GM23338 (cell line): ENCODE results near the gene NCKAP1.
"Not testable (repeated sequence)": the region's sequence is repeated elsewhere in the genome, so short reads cannot be mapped to it uniquely, and the experiment has no call there.

Experiments
- CREB1 ChIP-seq: fragments of 250-450 bp; sonication (Bioruptor Pico); IDR thresholded peaks from 2 replicates; pipeline ENCODE4 v1.5.0; 2020; ENCODE audit warnings: low read depth, mild to moderate bottlenecking, moderate library complexity
- ETS1 ChIP-seq: IDR thresholded peaks from 2 replicates; pipeline ENCODE4 v1.6.1; 2016; ENCODE audit warnings: antibody characterized with exemption
- EZH2 ChIP-seq: fragments of 200-600 bp; sonication (generic); IDR thresholded peaks from one replicate; pipeline ENCODE4 v1.8.0; 2017; ENCODE audit warnings: antibody characterized with exemption, mild to moderate bottlenecking, low read depth; ENCODE audit not compliant: unreplicated experiment
- EZH2phosphoT487 ChIP-seq: fragments of 200-600 bp; sonication (generic); IDR thresholded peaks from one replicate; pipeline ENCODE4 v1.8.1; 2018; ENCODE audit warnings: antibody characterized with exemption; ENCODE audit not compliant: unreplicated experiment
- NANOG ChIP-seq: IDR thresholded peaks from 2 replicates; pipeline ENCODE4 v1.6.1; 2016; ENCODE audit warnings: antibody characterized with exemption, borderline replicate concordance
- POLR2AphosphoS5 ChIP-seq: IDR thresholded peaks from 2 replicates; pipeline ENCODE4 v1.6.1; 2016; ENCODE audit warnings: antibody characterized with exemption, low read depth
- STAT1 ChIP-seq: IDR thresholded peaks from one replicate; pipeline ENCODE4 v1.6.1; 2016; ENCODE audit warnings: antibody characterized with exemption; ENCODE audit not compliant: unreplicated experiment
- TF ChIP-seq, protein P1 (sequence below), 2 experiments: fragments of 200-600 bp in 1 of 2; sonication (generic) in 1 of 2; conservative IDR thresholded peaks; 2 replicates each; pipeline versions ENCODE4 v1.5.1 to v1.6.1; 2016 to 2017; ENCODE audit warnings: antibody characterized with exemption in 2 of 2, low read depth in 2 of 2, mild to moderate bottlenecking in 2 of 2, moderate library complexity in 1 of 2
- TF ChIP-seq, protein P2 (sequence below): IDR thresholded peaks from one replicate; pipeline ENCODE4 v1.6.1; 2018; ENCODE audit warnings: antibody characterized with exemption; ENCODE audit not compliant: unreplicated experiment
- TF ChIP-seq, protein P3 (sequence below): fragments of 250-450 bp; sonication (Bioruptor Pico); IDR thresholded peaks from 2 replicates; pipeline ENCODE4 v1.5.0; 2020; ENCODE audit warnings: mild to moderate bottlenecking, moderate library complexity

DNA sequence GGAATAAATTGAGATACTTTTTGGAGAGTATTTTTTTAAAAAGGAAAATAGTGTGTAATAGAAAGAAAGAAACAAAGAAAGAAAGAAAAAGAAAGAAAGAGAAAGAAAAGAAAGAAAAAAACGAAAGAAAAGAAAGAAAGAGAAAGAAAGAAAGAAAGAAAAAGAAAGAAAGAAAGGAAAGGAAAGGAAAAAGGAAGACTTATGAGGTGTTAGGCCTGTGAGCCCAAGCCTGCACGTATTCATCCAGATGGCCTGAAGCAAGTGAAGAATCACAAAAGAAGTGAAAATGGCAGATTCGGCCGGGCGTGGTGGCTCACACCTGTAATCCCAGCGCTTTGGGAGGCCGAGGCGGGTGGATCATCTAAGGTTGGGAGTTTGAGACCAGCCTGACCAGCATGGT is 5.3 kb upstream of the NCKAP1 start:
- not testable (repeated sequence) for TF ChIP-seq EZH2phosphoT487; STAT1; POLR2AphosphoS5; ETS1; NANOG; EZH2; CREB1 (CRISPR knock-in tag)
- TF ChIP-seq, protein P1, sequence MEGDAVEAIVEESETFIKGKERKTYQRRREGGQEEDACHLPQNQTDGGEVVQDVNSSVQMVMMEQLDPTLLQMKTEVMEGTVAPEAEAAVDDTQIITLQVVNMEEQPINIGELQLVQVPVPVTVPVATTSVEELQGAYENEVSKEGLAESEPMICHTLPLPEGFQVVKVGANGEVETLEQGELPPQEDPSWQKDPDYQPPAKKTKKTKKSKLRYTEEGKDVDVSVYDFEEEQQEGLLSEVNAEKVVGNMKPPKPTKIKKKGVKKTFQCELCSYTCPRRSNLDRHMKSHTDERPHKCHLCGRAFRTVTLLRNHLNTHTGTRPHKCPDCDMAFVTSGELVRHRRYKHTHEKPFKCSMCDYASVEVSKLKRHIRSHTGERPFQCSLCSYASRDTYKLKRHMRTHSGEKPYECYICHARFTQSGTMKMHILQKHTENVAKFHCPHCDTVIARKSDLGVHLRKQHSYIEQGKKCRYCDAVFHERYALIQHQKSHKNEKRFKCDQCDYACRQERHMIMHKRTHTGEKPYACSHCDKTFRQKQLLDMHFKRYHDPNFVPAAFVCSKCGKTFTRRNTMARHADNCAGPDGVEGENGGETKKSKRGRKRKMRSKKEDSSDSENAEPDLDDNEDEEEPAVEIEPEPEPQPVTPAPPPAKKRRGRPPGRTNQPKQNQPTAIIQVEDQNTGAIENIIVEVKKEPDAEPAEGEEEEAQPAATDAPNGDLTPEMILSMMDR (conservative IDR thresholded peaks at IDR 0.05; ENCODE audit: low read depth in 2 of 2) = not testable (repeated sequence)
- TF ChIP-seq, protein P2, sequence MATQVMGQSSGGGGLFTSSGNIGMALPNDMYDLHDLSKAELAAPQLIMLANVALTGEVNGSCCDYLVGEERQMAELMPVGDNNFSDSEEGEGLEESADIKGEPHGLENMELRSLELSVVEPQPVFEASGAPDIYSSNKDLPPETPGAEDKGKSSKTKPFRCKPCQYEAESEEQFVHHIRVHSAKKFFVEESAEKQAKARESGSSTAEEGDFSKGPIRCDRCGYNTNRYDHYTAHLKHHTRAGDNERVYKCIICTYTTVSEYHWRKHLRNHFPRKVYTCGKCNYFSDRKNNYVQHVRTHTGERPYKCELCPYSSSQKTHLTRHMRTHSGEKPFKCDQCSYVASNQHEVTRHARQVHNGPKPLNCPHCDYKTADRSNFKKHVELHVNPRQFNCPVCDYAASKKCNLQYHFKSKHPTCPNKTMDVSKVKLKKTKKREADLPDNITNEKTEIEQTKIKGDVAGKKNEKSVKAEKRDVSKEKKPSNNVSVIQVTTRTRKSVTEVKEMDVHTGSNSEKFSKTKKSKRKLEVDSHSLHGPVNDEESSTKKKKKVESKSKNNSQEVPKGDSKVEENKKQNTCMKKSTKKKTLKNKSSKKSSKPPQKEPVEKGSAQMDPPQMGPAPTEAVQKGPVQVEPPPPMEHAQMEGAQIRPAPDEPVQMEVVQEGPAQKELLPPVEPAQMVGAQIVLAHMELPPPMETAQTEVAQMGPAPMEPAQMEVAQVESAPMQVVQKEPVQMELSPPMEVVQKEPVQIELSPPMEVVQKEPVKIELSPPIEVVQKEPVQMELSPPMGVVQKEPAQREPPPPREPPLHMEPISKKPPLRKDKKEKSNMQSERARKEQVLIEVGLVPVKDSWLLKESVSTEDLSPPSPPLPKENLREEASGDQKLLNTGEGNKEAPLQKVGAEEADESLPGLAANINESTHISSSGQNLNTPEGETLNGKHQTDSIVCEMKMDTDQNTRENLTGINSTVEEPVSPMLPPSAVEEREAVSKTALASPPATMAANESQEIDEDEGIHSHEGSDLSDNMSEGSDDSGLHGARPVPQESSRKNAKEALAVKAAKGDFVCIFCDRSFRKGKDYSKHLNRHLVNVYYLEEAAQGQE = not testable (repeated sequence)
- TF ChIP-seq, protein P3, sequence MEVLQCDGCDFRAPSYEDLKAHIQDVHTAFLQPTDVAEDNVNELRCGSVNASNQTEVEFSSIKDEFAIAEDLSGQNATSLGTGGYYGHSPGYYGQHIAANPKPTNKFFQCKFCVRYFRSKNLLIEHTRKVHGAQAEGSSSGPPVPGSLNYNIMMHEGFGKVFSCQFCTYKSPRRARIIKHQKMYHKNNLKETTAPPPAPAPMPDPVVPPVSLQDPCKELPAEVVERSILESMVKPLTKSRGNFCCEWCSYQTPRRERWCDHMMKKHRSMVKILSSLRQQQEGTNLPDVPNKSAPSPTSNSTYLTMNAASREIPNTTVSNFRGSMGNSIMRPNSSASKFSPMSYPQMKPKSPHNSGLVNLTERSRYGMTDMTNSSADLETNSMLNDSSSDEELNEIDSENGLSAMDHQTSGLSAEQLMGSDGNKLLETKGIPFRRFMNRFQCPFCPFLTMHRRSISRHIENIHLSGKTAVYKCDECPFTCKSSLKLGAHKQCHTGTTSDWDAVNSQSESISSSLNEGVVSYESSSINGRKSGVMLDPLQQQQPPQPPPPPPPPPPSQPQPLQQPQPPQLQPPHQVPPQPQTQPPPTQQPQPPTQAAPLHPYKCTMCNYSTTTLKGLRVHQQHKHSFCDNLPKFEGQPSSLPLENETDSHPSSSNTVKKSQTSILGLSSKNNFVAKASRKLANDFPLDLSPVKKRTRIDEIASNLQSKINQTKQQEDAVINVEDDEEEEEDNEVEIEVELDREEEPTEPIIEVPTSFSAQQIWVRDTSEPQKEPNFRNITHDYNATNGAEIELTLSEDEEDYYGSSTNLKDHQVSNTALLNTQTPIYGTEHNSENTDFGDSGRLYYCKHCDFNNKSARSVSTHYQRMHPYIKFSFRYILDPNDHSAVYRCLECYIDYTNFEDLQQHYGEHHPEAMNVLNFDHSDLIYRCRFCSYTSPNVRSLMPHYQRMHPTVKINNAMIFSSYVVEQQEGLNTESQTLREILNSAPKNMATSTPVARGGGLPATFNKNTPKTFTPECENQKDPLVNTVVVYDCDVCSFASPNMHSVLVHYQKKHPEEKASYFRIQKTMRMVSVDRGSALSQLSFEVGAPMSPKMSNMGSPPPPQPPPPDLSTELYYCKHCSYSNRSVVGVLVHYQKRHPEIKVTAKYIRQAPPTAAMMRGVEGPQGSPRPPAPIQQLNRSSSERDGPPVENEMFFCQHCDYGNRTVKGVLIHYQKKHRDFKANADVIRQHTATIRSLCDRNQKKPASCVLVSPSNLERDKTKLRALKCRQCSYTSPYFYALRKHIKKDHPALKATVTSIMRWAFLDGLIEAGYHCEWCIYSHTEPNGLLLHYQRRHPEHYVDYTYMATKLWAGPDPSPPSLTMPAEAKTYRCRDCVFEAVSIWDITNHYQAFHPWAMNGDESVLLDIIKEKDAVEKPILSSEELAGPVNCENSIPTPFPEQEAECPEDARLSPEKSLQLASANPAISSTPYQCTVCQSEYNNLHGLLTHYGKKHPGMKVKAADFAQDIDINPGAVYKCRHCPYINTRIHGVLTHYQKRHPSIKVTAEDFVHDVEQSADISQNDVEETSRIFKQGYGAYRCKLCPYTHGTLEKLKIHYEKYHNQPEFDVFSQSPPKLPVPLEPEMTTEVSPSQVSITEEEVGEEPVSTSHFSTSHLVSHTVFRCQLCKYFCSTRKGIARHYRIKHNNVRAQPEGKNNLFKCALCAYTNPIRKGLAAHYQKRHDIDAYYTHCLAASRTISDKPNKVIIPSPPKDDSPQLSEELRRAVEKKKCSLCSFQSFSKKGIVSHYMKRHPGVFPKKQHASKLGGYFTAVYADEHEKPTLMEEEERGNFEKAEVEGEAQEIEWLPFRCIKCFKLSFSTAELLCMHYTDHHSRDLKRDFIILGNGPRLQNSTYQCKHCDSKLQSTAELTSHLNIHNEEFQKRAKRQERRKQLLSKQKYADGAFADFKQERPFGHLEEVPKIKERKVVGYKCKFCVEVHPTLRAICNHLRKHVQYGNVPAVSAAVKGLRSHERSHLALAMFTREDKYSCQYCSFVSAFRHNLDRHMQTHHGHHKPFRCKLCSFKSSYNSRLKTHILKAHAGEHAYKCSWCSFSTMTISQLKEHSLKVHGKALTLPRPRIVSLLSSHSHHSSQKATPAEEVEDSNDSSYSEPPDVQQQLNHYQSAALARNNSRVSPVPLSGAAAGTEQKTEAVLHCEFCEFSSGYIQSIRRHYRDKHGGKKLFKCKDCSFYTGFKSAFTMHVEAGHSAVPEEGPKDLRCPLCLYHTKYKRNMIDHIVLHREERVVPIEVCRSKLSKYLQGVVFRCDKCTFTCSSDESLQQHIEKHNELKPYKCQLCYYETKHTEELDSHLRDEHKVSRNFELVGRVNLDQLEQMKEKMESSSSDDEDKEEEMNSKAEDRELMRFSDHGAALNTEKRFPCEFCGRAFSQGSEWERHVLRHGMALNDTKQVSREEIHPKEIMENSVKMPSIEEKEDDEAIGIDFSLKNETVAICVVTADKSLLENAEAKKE = not testable (repeated sequence)
